Measurements from ENCODE around the gene TPCN1.
"Not testable (repeated sequence)": the region's sequence is repeated elsewhere in the genome, so short reads cannot be mapped to it uniquely, and the experiment has no call there.

TPCN1 gene

DNA sequence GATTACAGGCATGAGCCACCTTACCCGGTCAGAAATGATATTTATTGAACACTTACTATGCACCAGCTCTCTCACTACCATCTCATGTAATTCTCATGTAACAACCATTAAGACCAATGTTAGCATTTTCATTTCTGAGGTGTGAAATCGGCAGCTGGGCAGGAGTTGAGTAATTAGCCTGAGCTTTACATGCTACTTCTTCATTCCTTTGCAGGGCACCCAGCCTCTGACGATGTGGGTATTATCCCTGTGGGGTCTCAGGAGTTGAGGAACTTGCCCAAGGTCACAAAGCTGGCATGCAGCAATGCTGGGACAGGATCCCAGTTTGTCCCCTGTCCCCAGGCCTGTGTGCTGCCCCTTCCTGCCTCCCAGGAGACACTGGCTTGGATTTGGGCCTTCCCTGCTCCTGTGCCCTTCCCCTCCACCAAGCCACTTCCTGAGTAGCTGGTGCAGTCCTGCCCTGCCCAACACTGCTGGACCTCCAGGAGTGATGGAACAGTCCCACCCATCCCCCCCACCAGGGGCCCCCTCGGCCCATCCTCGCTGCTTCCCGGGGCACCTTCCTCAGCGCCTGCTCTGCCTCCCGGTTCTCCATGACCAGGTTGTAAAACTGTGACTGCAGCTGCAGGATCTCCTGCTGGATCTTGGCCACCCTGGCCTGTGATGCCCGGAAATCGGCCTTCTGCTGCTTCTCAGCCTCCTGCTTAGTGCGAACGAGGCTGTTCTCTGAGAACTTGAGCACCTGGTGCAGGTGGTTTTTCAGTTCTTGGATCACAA, 21.1 kb upstream of the TPCN1 start:
- CTCF ChIA-PET = no interaction called here
- POLR2A ChIA-PET (ENCODE audit: low non-redundant PET) = no interaction called here

DNA sequence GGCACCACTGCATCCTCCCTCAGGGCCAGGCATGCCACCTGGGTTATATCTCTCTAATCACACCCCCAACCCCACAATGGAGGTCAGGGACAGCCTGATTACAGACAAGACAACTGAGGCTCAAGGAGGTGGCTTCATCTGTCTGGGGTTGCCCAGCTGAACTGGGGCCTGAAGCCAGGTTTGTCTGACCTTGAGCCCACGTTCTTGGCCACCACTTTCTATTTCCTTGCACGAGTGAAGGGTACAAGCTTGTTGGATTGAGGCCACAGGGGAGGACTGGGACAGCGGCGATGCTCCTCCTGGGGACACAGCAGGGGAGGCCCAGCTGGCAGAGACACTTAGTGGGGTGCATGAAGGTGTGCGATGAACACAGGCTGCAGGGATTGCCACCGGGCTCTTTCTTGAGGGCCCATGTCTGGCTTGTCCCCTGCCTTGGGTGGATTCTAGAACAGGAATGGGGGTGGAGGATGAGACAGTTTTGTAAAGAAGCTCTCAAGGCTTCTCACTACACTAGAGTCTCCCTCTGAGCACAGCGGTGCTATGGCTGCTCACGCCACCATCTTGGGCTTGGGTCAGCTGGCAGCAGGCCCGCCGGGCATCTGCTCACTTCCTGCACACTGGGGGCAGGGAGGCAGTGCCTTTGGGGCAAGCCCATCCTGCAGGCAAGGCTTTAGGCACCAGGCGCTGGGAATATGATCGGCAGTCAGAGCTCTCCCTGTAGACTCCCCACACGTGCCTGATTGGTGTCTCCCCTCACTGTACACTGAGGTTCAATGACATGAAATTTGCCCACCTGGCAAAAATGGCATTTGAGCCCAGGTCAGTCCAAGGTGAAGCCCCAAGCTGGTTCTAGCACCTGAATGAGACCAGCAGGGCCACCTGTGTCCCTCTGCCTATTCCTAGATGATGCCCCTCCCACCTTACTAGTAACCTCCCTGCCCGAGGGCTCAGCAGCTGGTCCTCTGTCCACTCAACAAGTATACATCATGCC, 19.8 kb upstream of the TPCN1 start:
- ChIA-PET POLR2A (ENCODE audit: low non-redundant PET) (no interaction called here), CTCF (no interaction called here)
- TF ChIP-seq, protein P1, sequence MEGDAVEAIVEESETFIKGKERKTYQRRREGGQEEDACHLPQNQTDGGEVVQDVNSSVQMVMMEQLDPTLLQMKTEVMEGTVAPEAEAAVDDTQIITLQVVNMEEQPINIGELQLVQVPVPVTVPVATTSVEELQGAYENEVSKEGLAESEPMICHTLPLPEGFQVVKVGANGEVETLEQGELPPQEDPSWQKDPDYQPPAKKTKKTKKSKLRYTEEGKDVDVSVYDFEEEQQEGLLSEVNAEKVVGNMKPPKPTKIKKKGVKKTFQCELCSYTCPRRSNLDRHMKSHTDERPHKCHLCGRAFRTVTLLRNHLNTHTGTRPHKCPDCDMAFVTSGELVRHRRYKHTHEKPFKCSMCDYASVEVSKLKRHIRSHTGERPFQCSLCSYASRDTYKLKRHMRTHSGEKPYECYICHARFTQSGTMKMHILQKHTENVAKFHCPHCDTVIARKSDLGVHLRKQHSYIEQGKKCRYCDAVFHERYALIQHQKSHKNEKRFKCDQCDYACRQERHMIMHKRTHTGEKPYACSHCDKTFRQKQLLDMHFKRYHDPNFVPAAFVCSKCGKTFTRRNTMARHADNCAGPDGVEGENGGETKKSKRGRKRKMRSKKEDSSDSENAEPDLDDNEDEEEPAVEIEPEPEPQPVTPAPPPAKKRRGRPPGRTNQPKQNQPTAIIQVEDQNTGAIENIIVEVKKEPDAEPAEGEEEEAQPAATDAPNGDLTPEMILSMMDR (conservative IDR thresholded peaks at IDR 0.05; ENCODE audit: low read depth) = no peak
- no peak for DNase-seq (ENCODE audit: low spot score)
- no peak overlapping the region for H3K27ac ChIP-seq

More for the DNA sequence above, 21.1 kb upstream of the TPCN1 start:
- no peak for DNase-seq (ENCODE audit: low spot score)
- no peak overlapping the region for H3K27ac ChIP-seq
- TF ChIP-seq, protein P1 (conservative IDR thresholded peaks at IDR 0.05; ENCODE audit: low read depth) = no peak

DNA sequence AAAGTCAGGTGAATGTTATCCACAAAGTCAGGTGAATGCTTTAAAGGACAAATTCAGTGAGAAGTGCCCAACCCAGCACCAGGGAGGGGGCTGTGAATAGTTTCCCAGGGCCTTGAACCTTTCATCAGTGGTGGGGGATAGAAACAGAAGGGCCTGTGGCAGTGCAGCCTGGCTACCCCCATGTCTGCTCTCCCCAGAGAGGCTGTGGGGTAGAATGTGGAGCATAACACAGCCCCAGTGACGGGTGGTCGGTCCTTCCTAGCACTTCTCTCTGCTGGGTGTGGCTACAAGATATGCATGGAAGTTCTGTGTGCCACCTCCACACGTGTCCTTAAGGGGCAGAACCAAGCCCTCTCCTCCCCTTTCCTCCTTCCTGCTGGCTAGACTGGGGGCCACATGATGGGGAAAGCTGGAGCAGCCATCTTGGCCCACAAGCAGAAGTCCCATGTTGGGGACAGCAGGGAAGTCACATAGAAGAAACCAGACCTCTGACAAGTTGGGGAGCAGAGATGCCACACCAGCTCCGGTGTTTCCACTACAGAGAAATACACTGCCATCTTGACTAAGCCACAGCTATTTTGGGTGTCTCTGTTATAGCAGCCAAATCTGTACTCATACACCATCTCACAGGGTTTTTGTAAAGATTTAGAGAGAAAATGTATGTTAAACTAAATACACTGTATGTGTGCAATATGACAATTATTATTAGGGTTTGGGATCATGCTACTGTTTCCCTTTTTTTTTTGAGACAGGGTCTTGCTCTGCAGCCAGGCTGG, 18.8 kb upstream of the TPCN1 start:
- ChIA-PET POLR2A (ENCODE audit: low non-redundant PET) (no interaction called here), CTCF (interaction anchor here (0.6 kb wide), 1 partner anchor 260 kb away, joined by 4 read pairs; no protein-coding TSS in a partner anchor)
- no peak overlapping the region for H3K27ac ChIP-seq
- TF ChIP-seq, protein P1 (conservative IDR thresholded peaks at IDR 0.05; ENCODE audit: low read depth) = no peak
- DNase-seq (ENCODE audit: low spot score) = no peak

DNA sequence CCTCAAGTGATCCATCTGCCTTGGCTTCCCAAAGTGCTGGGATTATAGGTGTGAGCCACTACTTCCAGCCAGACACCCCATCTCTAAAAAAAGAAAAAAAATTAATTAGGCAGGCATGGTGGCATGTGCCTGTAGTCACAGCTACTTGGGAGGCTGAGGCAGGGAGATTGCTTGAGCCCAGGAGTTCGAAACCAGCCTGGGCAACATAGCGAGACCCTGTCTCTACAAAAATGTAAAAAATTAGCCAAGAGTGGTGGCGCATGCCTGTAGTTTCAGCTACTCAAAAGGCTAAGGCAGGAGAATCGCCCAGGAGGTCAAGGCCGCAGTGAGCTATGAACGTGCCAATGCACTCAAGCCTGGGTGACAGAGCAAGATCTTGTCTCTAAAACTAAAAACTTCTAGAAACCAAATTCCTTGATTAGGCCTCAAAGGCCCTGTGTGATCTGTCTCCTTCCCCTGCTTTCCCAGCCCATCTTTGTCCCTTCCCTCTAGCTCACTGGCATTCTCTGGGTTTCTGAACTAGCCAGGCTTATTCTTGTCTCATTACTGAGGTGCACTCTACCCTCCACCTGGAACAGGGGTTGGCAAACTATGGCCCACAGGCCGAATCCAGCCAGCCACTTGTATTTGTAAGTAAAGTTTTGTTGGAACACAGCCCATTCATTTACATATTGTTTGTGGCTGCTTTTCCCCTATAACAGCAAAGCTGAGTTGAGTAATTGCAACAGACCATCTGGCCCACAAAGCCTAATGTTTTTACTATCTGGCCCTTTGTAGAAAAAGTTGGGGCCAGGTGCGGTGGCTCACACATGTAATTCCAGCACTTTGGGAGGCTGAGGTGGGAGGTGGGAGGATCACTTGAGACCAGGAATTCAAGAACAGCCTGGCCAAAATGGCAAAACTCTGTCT, 17.2 kb upstream of the TPCN1 start:
- TF ChIP-seq, protein P1 (conservative IDR thresholded peaks at IDR 0.05; ENCODE audit: low read depth) = no peak
- POLR2A ChIA-PET (ENCODE audit: low non-redundant PET) = no interaction called here
- CTCF ChIA-PET = interaction anchor here (0.6 kb wide), 1 partner anchor 735 kb away, joined by 8 read pairs; no protein-coding TSS in a partner anchor
- peak overlapping the region; percentile 22; the same call in 1 of the 2 replicates for H3K27ac ChIP-seq
- DNase-seq (ENCODE audit: low spot score) = no peak

DNA sequence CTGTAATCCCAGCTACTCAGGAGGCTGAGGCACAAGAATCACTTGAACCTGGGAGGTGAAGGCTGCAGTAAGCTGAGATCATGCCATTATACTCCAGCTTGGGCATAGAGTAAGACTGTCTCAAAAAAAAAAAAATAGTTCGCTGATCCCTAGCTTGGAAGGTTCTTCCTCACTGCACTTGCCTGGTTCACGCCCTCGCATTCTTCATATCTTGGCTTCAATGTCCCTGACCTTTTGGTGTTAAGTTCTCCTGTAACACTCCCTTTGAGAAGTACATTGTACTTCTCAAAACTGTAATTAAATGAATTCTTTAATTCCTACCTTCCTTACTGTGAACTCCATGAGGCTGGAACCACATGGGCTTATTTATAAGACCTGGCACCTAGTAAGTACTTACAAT, 16.5 kb upstream of the TPCN1 start:
- peak overlapping the region; percentile 22; the same call in 1 of the 2 replicates for H3K27ac ChIP-seq
- CTCF ChIA-PET = no interaction called here
- DNase-seq (ENCODE audit: low spot score) = no peak
- POLR2A ChIA-PET (ENCODE audit: low non-redundant PET) = no interaction called here
- TF ChIP-seq, protein P1 (conservative IDR thresholded peaks at IDR 0.05; ENCODE audit: low read depth) = no peak

DNA sequence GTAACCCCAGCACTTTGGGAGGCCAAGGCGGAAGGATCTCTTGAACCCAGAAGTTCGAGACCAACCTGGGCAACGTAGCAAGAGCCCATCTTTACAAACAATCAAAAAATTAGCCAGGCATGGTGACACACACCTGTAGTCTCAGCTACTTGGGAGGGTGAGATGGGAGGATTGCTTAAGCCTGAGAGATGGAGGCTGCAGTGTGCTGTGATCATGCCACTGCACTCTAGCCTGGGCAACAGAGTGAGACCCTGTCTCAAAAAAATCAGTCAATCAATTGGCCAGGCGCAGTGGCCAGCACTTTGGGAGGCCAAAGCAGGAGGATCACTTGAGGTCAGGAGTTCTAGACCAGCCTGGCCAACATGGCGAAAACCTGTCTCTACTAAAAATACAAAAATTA, 14.5 kb upstream of the TPCN1 start:
- H3K27ac ChIP-seq; POLR2A ChIA-PET (ENCODE audit: low non-redundant PET); CTCF ChIA-PET; DNase-seq (ENCODE audit: low spot score): not testable (repeated sequence)
